ENCODE data around the gene GPC5. TPM values are rescaled to one million over a fixed set of nuclear protein-coding genes. Genes with fewer than 3 reads are reported as not detected.
"Not testable (repeated sequence)": the region's sequence is repeated elsewhere in the genome, so short reads cannot be mapped to it uniquely, and the experiment has no call there.

GPC5 gene
- polyA plus RNA-seq, 4 donors = 0.18 to 0.86 TPM; not detected in 2

GRCh38 chr13:92265408-92265807 is 867.0 kb downstream of the GPC5 start:
- Histone ChIP-seq H3K36me3 (ENCODE audit: control insufficient read depth in 3 of 3, insufficient read depth in 2 of 3, low read depth in 1 of 3, low read length in 3 of 3) (no peaks in the 10 kb centered on the region), H3K4me3 (ENCODE audit: low read depth in 1 of 3, low read length in 3 of 3) (no peak overlapping the region), H3K4me1 (ENCODE audit: control insufficient read depth in 3 of 3, insufficient read depth in 2 of 3, low read depth in 1 of 3, low read length in 2 of 3) (no peaks in the 10 kb centered on the region), H3K27ac (ENCODE audit: low read depth in 1 of 3, low read length in 2 of 3) (no peak overlapping the region), H3K27me3 (ENCODE audit: control insufficient read depth in 3 of 3, insufficient read depth in 3 of 3, low read length in 3 of 3) (no peaks in the 10 kb centered on the region), H3K9me3 (ENCODE audit: control insufficient read depth in 2 of 2, insufficient read depth in 1 of 2, low read depth in 1 of 2, low read length in 1 of 2) (no peaks in the 10 kb centered on the region)
- WGBS, 3 donors = 90 to 93% (median 90%) methylated on average over 1 of the region's 1 CpG
- DNase-seq (no peak), FAIRE-seq (no peak)

- H3K27ac ChIP-seq (ENCODE audit: low read depth in 1 of 3, low read length in 2 of 3) = no peak overlapping the region
- H3K4me1 ChIP-seq (ENCODE audit: control insufficient read depth in 3 of 3, insufficient read depth in 2 of 3, low read depth in 1 of 3, low read length in 2 of 3) = no peaks in the 10 kb centered on the region
- FAIRE-seq (no peak), DNase-seq (no peak)
- no peaks in the 10 kb centered on the region for H3K9me3 ChIP-seq (ENCODE audit: control insufficient read depth in 2 of 2, insufficient read depth in 1 of 2, low read depth in 1 of 2, low read length in 1 of 2)
- no peaks in the 10 kb centered on the region for H3K36me3 ChIP-seq (ENCODE audit: control insufficient read depth in 3 of 3, insufficient read depth in 2 of 3, low read depth in 1 of 3, low read length in 3 of 3)
- no peaks in the 10 kb centered on the region for H3K27me3 ChIP-seq (ENCODE audit: control insufficient read depth in 3 of 3, insufficient read depth in 3 of 3, low read length in 3 of 3)
- 67 to 90% (median 83%) methylated on average over 1 of the region's 1 CpG for WGBS, 3 donors
- H3K4me3 ChIP-seq (ENCODE audit: low read depth in 1 of 3, low read length in 3 of 3) = no peak overlapping the region
Observed at GRCh38 chr13:92270990-92271389, 872.6 kb downstream of the GPC5 start.

- FAIRE-seq = no peak
- WGBS, 3 donors = 85 to 97% (median 94%) methylated on average over 1 of the region's 1 CpG
- no peak overlapping the region for H3K4me3 ChIP-seq (ENCODE audit: low read depth in 1 of 3, low read length in 3 of 3)
Observed at GRCh38 chr13:92272177-92272576, 873.8 kb downstream of the GPC5 start.

GRCh38 chr13:92280986-92281385 is 882.6 kb downstream of the GPC5 start:
- H3K9me3 ChIP-seq (ENCODE audit: control insufficient read depth in 2 of 2, insufficient read depth in 1 of 2, low read depth in 1 of 2, low read length in 1 of 2); H3K4me3 ChIP-seq (ENCODE audit: low read depth in 1 of 3, low read length in 3 of 3); H3K27ac ChIP-seq (ENCODE audit: low read depth in 1 of 3, low read length in 2 of 3); H3K36me3 ChIP-seq (ENCODE audit: control insufficient read depth in 3 of 3, insufficient read depth in 2 of 3, low read depth in 1 of 3, low read length in 3 of 3); FAIRE-seq; H3K4me1 ChIP-seq (ENCODE audit: control insufficient read depth in 3 of 3, insufficient read depth in 2 of 3, low read depth in 1 of 3, low read length in 2 of 3); H3K27me3 ChIP-seq (ENCODE audit: control insufficient read depth in 3 of 3, insufficient read depth in 3 of 3, low read length in 3 of 3); DNase-seq: not testable (repeated sequence)
- 66 to 82% (median 71%) methylated on average over 8 of the region's 8 CpGs for WGBS, 3 donors

More at GRCh38 chr13:92272177-92272576, 873.8 kb downstream of the GPC5 start:
- no peak for DNase-seq
- H3K27ac ChIP-seq (ENCODE audit: low read depth in 1 of 3, low read length in 2 of 3) = no peak overlapping the region
- H3K4me1 ChIP-seq (ENCODE audit: control insufficient read depth in 3 of 3, insufficient read depth in 2 of 3, low read depth in 1 of 3, low read length in 2 of 3) = no peaks in the 10 kb centered on the region
- H3K9me3 ChIP-seq (ENCODE audit: control insufficient read depth in 2 of 2, insufficient read depth in 1 of 2, low read depth in 1 of 2, low read length in 1 of 2) = no peaks in the 10 kb centered on the region
- H3K36me3 ChIP-seq (ENCODE audit: control insufficient read depth in 3 of 3, insufficient read depth in 2 of 3, low read depth in 1 of 3, low read length in 3 of 3) = no peaks in the 10 kb centered on the region
- no peaks in the 10 kb centered on the region for H3K27me3 ChIP-seq (ENCODE audit: control insufficient read depth in 3 of 3, insufficient read depth in 3 of 3, low read length in 3 of 3)

- not testable (repeated sequence) for FAIRE-seq
Observed at GRCh38 chr13:92290718-92291307, 892.4 kb downstream of the GPC5 start.

GRCh38 chr13:92294533-92294932 is 896.1 kb downstream of the GPC5 start:
- not testable (repeated sequence) for H3K36me3 ChIP-seq (ENCODE audit: control insufficient read depth in 3 of 3, insufficient read depth in 2 of 3, low read depth in 1 of 3, low read length in 3 of 3); FAIRE-seq; H3K4me3 ChIP-seq (ENCODE audit: low read depth in 1 of 3, low read length in 3 of 3); H3K27me3 ChIP-seq (ENCODE audit: control insufficient read depth in 3 of 3, insufficient read depth in 3 of 3, low read length in 3 of 3); H3K9me3 ChIP-seq (ENCODE audit: control insufficient read depth in 2 of 2, insufficient read depth in 1 of 2, low read depth in 1 of 2, low read length in 1 of 2); DNase-seq; H3K4me1 ChIP-seq (ENCODE audit: control insufficient read depth in 3 of 3, insufficient read depth in 2 of 3, low read depth in 1 of 3, low read length in 2 of 3); H3K27ac ChIP-seq (ENCODE audit: low read depth in 1 of 3, low read length in 2 of 3)
- 74 to 87% (median 77%) methylated on average over 5 of the region's 5 CpGs for WGBS, 3 donors

More at GRCh38 chr13:92290718-92291307, 892.4 kb downstream of the GPC5 start:
- not testable (repeated sequence) for H3K27ac ChIP-seq (ENCODE audit: low read depth in 1 of 3, low read length in 2 of 3); H3K9me3 ChIP-seq (ENCODE audit: control insufficient read depth in 2 of 2, insufficient read depth in 1 of 2, low read depth in 1 of 2, low read length in 1 of 2); H3K27me3 ChIP-seq (ENCODE audit: control insufficient read depth in 3 of 3, insufficient read depth in 3 of 3, low read length in 3 of 3); H3K4me3 ChIP-seq (ENCODE audit: low read depth in 1 of 3, low read length in 3 of 3); DNase-seq; H3K36me3 ChIP-seq (ENCODE audit: control insufficient read depth in 3 of 3, insufficient read depth in 2 of 3, low read depth in 1 of 3, low read length in 3 of 3); H3K4me1 ChIP-seq (ENCODE audit: control insufficient read depth in 3 of 3, insufficient read depth in 2 of 3, low read depth in 1 of 3, low read length in 2 of 3)
- 93 to 96% (median 95%) methylated on average over 27 to 29 of the region's 29 CpGs for WGBS, 3 donors

GRCh38 chr13:92296154-92296671 is 897.8 kb downstream of the GPC5 start:
- not testable (repeated sequence) for H3K4me3 ChIP-seq (ENCODE audit: low read depth in 1 of 3, low read length in 3 of 3); FAIRE-seq; H3K4me1 ChIP-seq (ENCODE audit: control insufficient read depth in 3 of 3, insufficient read depth in 2 of 3, low read depth in 1 of 3, low read length in 2 of 3); H3K27me3 ChIP-seq (ENCODE audit: control insufficient read depth in 3 of 3, insufficient read depth in 3 of 3, low read length in 3 of 3); H3K9me3 ChIP-seq (ENCODE audit: control insufficient read depth in 2 of 2, insufficient read depth in 1 of 2, low read depth in 1 of 2, low read length in 1 of 2); DNase-seq; H3K27ac ChIP-seq (ENCODE audit: low read depth in 1 of 3, low read length in 2 of 3); H3K36me3 ChIP-seq (ENCODE audit: control insufficient read depth in 3 of 3, insufficient read depth in 2 of 3, low read depth in 1 of 3, low read length in 3 of 3)
- WGBS, 3 donors = 83 to 94% (median 84%) methylated on average over 3 of the region's 3 CpGs

GRCh38 chr13:92297971-92298942 is 899.8 kb downstream of the GPC5 start:
- Histone ChIP-seq H3K27ac (ENCODE audit: low read depth in 1 of 3, low read length in 2 of 3) (no peak overlapping the region), H3K9me3 (ENCODE audit: control insufficient read depth in 2 of 2, insufficient read depth in 1 of 2, low read depth in 1 of 2, low read length in 1 of 2) (no peaks in the 10 kb centered on the region), H3K4me1 (ENCODE audit: control insufficient read depth in 3 of 3, insufficient read depth in 2 of 3, low read depth in 1 of 3, low read length in 2 of 3) (no peaks in the 10 kb centered on the region), H3K4me3 (ENCODE audit: low read depth in 1 of 3, low read length in 3 of 3) (no peak overlapping the region), H3K36me3 (ENCODE audit: control insufficient read depth in 3 of 3, insufficient read depth in 2 of 3, low read depth in 1 of 3, low read length in 3 of 3) (no peaks in the 10 kb centered on the region), H3K27me3 (ENCODE audit: control insufficient read depth in 3 of 3, insufficient read depth in 3 of 3, low read length in 3 of 3) (no peaks in the 10 kb centered on the region)
- WGBS, 3 donors = 88 to 92% (median 88%) methylated on average over 22 of the region's 22 CpGs
- DNase-seq = no peak
- FAIRE-seq = no peak

Data from small intestine (tissue), 7 donors.